Naive B cell (primary cell): ENCODE measurements around the gene MAPKAP1. TPM values are rescaled to one million over a fixed set of nuclear protein-coding genes. Genes with fewer than 3 reads are reported as not detected.
A peak's percentile ranks its signal among the peaks of the same experiment; 100 is the strongest.

ENCODE experiments used
- ATAC-seq, 2 donors: fragments of 150-1000 bp; cut with Tn5 transposase; 2 replicates each; pipeline ENCODE4 v1.10.0; 2021; ENCODE audit warnings: low read depth in 2 of 2, mild to moderate bottlenecking in 2 of 2, moderate library complexity in 2 of 2
- DNase-seq: peaks from one replicate; pipeline ENCODE4 v3.0.0; 2022
- H3K27ac Mint-ChIP-seq, 6 donors: one replicate each; pipeline ENCODE4 v1.8.0; 2020 to 2022; ENCODE audit warnings: mild to moderate bottlenecking in 6 of 6, mixed read lengths in 6 of 6, moderate library complexity in 5 of 6, inconsistent platforms in 2 of 6
- H3K27me3 Mint-ChIP-seq, 3 donors: one replicate each; pipeline ENCODE4 v1.8.0; 2021 to 2022; ENCODE audit warnings: mixed read lengths in 3 of 3, mild to moderate bottlenecking in 1 of 3
- H3K36me3 Mint-ChIP-seq, 2 donors: one replicate each; pipeline ENCODE4 v1.8.0; 2020 to 2022; ENCODE audit warnings: mixed read lengths in 2 of 2, inconsistent platforms in 1 of 2, mild to moderate bottlenecking in 1 of 2
- H3K4me1 Mint-ChIP-seq, 3 donors: one replicate each; pipeline ENCODE4 v1.8.0; 2020 to 2022; ENCODE audit warnings: mixed read lengths in 3 of 3, inconsistent platforms in 1 of 3, mild to moderate bottlenecking in 1 of 3, moderate library complexity in 1 of 3
- H3K4me3 Mint-ChIP-seq, 8 donors: one replicate each; pipeline ENCODE4 v1.8.0; 2020 to 2022; ENCODE audit warnings: mild to moderate bottlenecking in 8 of 8, mixed read lengths in 8 of 8, moderate library complexity in 8 of 8, inconsistent platforms in 2 of 8
- H3K9me3 Mint-ChIP-seq, 7 donors: one replicate each; pipeline ENCODE4 v1.8.0; 2020 to 2022; ENCODE audit warnings: mixed read lengths in 7 of 7, mild to moderate bottlenecking in 5 of 7, inconsistent platforms in 2 of 7, moderate library complexity in 1 of 7
- polyA plus RNA-seq, 6 donors: library from polyadenylated mRNA; unstranded; fragments of 300-500 nt; fragmentation: Illumina TruSeq; gene quantifications; one replicate each; pipeline ENCODE4 v1.2.3, GENCODE V29; 2021; ENCODE audit warnings: low read depth in 6 of 6

Gene MAPKAP1
- polyA plus RNA-seq, 6 donors from 2014 or later: 62.4 to 76.1 (median 67.7) TPM

DNA sequence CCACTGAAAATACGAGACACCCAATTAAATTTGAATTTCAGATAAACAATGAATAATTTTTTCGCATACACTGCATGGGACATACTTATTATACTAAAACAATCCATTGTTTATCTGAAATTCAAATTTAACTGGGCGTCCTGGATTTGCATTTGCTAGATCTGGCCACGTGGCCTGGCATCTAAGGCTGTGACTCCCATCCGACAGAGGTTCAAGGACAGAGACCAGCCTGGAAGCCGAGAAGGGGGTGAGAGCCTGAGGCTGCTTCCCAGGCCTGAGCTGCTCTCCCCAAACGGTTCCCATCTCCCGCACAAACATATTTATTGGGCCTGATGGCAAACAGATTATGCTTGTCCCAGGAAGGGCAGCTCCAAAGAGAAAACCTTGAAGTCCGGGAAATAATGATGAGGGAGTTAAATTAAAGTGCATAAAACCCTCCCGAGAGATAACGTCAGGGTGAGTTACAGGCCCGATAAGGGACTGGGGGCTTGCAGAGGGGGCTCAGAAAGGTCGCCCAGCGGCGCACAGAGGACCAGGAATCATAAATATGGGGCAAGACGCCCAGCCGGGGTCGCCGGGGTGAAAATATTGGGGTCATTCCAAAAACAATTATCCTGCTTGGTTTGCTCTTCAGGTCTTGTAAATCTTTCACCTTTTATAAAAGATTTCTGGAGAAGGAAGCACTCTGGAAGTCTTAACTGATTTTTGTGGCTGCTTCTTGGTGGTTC is 281.7 kb downstream of the MAPKAP1 start:
- H3K4me3 Mint-ChIP-seq: no peak overlapping the region
- peaks cover 0 to 13% (median 0%) of the 10 kb centered on the region in 3 donors for H3K4me1 Mint-ChIP-seq
- peaks cover 0 to 2% (median 0%) of the 10 kb centered on the region in 7 donors for H3K9me3 Mint-ChIP-seq
- no peaks in the 10 kb centered on the region for H3K36me3 Mint-ChIP-seq
- no peak for DNase-seq
- no peak for ATAC-seq
- peak overlapping the region in 1 of 6 donors; percentile 63 for H3K27ac Mint-ChIP-seq
- H3K27me3 Mint-ChIP-seq: peaks cover 0 to 6% (median 0%) of the 10 kb centered on the region in 3 donors

DNA sequence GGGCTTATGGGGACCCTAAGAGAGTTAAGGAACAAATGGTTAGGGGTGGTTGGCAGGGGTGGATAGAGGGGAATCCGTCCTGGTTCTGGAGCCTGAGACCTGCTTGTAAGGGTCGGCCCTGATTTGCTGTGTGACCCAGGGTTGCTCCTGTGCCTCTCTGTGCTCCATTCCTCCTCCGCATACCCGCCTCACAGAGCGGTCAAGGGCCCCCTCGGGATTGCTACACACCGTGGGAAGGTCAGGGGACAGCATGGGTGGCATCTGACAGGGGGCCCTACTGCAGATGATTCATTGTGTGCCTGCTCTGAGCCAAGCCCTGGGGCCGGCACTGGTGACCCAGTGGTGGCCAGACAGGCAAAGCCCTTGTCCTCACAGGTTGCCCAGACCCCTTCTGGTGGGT is 283.0 kb downstream of the MAPKAP1 start:
- H3K4me3 Mint-ChIP-seq: no peak overlapping the region
- H3K4me1 Mint-ChIP-seq: peaks cover 0 to 13% (median 0%) of the 10 kb centered on the region in 3 donors
- peaks cover 0 to 2% (median 0%) of the 10 kb centered on the region in 7 donors for H3K9me3 Mint-ChIP-seq
- H3K27me3 Mint-ChIP-seq: peaks cover 0 to 6% (median 0%) of the 10 kb centered on the region in 3 donors
- ATAC-seq (no peak), DNase-seq (no peak)
- no peak overlapping the region for H3K27ac Mint-ChIP-seq
- H3K36me3 Mint-ChIP-seq: no peaks in the 10 kb centered on the region

DNA sequence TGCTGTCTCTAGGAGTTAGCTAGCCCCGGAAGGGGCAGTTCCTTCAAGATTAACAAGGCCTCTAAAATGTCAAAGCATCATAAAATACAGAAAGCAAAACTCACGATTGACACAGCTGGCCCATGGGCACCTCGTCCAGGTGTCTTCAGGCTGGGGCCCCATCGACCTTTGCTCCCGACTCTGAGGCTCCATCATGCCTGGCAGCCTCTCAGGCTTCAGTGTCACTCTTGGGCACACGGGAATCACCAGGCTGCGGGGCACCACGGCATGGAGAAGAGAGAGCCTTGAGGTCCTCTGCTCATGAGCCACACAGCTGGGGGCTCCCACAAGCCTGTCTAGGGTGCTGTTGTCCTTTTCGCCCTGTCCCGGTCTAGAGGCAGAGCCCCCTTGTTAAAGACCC is 284.2 kb downstream of the MAPKAP1 start:
- peaks cover 0 to 2% (median 0%) of the 10 kb centered on the region in 7 donors for H3K9me3 Mint-ChIP-seq
- H3K27ac Mint-ChIP-seq: peak overlapping the region in 1 of 6 donors; percentile 1
- H3K27me3 Mint-ChIP-seq: peaks cover 0 to 6% (median 0%) of the 10 kb centered on the region in 3 donors
- no peaks in the 10 kb centered on the region for H3K36me3 Mint-ChIP-seq
- peaks cover 0 to 7% (median 0%) of the 10 kb centered on the region in 3 donors for H3K4me1 Mint-ChIP-seq
- no peak overlapping the region for H3K4me3 Mint-ChIP-seq
- ATAC-seq: no peak
- DNase-seq: no peak

DNA sequence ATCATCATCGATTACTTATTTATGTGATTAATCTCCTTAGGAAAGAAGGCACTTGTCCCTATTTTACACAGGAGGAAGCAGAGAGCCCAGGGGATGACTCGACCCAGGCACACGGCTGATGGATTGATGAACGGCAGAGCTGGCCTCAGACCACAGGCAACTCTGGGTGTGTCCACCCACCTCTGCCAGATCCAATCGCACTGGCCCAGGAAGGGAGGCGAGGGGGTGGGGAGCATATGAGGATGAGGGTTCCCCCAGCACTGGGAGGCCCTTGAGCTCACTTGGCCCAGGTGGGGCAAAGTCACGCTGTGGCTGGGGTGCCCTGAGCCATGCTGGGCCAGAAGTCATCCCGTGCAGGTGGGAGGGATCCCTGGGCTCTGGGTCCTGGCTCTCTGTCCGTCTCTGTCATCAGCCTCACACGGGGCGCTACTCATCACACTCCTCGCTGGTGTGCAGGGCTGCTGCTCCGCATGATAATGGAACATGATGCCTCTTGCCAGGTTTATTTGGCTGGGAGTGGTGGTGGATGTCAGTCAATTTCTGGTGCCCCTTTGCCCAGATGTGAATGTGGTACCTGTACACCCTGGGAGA is 285.3 kb downstream of the MAPKAP1 start:
- Mint-ChIP-seq H3K4me1 (no peaks in the 10 kb centered on the region), H3K27ac (no peak overlapping the region), H3K36me3 (no peaks in the 10 kb centered on the region), H3K27me3 (peaks cover 0 to 6% (median 0%) of the 10 kb centered on the region in 3 donors), H3K4me3 (no peak overlapping the region), H3K9me3 (peaks cover 0 to 2% (median 0%) of the 10 kb centered on the region in 7 donors)
- DNase-seq: no peak
- ATAC-seq: no peak

DNA sequence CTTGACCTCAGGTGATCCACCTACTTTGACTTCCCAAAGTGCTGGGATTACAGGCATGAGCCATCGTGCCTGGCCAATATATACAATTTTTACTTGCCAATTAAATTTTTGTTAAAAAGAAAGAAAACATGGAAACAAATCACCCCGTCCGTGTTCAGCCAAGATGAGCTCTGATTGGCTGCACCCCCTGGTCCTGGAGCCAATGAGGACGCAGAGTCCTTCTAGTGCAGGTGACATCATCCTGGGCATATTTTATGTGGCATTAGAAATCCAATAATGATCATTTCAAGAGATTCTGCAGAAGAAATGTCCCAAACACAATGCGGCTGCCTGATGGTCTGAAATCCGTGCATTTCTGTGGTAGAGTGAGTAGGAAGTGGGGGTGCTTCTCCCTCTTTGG is 285.8 kb downstream of the MAPKAP1 start:
- DNase-seq (no peak), ATAC-seq (no peak)
- H3K9me3 Mint-ChIP-seq: peaks cover 0 to 2% (median 0%) of the 10 kb centered on the region in 7 donors
- H3K27ac Mint-ChIP-seq: peak overlapping the region in 2 of 6 donors; percentile 5 to 16
- no peak overlapping the region for H3K4me3 Mint-ChIP-seq
- H3K36me3 Mint-ChIP-seq: no peaks in the 10 kb centered on the region
- peaks cover 0 to 6% (median 0%) of the 10 kb centered on the region in 3 donors for H3K27me3 Mint-ChIP-seq
- no peaks in the 10 kb centered on the region for H3K4me1 Mint-ChIP-seq

DNA sequence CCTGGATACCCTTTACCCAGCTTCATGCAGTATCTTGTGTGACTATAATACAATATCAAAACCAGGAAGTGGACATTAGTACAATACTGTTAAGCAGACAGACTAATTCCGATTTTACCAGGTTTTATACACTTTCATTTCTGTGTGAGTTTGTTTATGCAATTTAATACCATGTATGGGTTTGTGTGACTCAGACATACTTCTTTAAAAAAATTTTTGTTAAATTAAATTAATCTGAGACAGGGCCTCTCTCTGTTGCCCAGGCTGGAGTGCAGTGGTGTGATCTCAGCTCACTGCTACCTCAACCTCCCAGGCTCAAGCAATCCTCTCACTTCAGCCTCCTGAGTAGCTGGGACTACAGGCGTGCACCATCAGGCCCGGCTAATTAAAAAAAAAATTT is 288.6 kb downstream of the MAPKAP1 start:
- no peak overlapping the region for H3K27ac Mint-ChIP-seq
- no peaks in the 10 kb centered on the region for H3K4me1 Mint-ChIP-seq
- H3K9me3 Mint-ChIP-seq: peaks cover 0 to 2% (median 0%) of the 10 kb centered on the region in 7 donors
- H3K36me3 Mint-ChIP-seq: no peaks in the 10 kb centered on the region
- H3K27me3 Mint-ChIP-seq: peaks cover 0 to 6% (median 0%) of the 10 kb centered on the region in 3 donors
- H3K4me3 Mint-ChIP-seq: no peak overlapping the region
- ATAC-seq: no peak
- DNase-seq: no peak

DNA sequence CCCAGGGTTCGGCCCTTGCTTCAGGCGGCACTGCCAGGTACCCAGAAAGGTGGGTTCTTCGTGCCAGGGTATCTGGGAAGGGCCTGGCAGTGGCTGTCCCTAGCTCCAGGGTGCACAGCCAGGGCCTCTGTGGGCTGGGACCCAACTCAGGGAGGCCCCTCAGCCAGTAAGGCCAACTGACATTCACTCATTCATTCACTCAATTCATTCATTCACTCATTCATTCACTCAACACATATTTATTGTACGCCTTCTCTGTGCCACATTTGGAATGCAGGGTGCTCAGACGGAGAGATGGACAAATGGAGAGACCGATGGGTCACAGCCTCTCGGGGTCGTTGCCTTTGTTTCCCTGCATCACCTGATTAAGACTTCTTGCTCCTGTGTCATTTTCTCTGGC is 290.5 kb downstream of the MAPKAP1 start:
- DNase-seq (no peak), ATAC-seq (no peak)
- no peaks in the 10 kb centered on the region for H3K36me3 Mint-ChIP-seq
- no peaks in the 10 kb centered on the region for H3K4me1 Mint-ChIP-seq
- H3K27me3 Mint-ChIP-seq: no peaks in the 10 kb centered on the region
- H3K9me3 Mint-ChIP-seq: peaks cover 0 to 2% (median 0%) of the 10 kb centered on the region in 7 donors
- peak overlapping the region in 1 of 8 donors; percentile 22 for H3K4me3 Mint-ChIP-seq
- no peak overlapping the region for H3K27ac Mint-ChIP-seq

DNA sequence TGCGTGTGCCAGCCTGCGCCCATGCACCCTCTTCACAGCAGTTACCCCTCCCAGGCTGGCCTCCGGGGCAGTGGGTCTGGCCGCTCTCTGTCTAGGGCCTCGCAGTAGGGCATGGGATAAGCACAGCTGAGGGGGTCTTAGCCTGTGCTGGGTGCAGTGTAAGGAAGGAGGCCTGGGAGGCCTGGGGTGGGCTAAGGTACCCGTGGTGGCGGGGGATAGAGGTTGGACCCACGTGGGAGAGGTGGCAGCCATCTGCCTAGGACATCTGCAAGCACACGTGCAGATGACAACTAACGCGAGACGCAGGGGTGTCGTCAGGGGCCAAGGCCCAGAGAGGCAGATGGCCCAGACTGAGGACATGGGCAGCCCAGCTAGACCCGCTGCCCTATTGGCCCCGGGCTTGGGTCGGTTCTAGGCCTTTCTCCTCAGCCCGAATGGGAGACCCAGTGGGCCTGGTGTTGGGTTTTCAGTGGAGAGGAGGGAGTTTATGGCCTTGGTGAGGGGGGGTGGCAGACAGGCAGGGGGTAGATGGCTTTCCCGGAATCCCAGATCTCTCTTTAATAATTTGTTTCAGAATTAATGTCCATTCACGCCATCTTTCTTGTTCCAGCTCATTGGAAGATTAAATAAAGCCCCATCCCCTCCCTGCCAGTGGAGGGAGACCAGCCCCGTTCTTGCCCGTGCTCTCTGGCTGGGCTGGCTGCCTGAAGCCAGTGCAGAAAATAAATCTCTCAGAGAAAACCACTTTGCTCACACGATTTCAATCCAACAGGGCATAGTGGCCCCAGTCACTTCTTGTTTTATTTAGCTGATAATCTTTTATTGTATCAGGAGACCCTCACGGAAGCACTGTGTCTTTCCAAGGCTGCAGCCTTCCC is 291.2 kb downstream of the MAPKAP1 start:
- no peaks in the 10 kb centered on the region for H3K36me3 Mint-ChIP-seq
- no peaks in the 10 kb centered on the region for H3K9me3 Mint-ChIP-seq
- H3K27me3 Mint-ChIP-seq: no peaks in the 10 kb centered on the region
- H3K4me1 Mint-ChIP-seq: no peaks in the 10 kb centered on the region
- ATAC-seq (no peak), DNase-seq (no peak)
- H3K4me3 Mint-ChIP-seq: no peak overlapping the region
- H3K27ac Mint-ChIP-seq: peak overlapping the region in 1 of 6 donors; percentile 22

DNA sequence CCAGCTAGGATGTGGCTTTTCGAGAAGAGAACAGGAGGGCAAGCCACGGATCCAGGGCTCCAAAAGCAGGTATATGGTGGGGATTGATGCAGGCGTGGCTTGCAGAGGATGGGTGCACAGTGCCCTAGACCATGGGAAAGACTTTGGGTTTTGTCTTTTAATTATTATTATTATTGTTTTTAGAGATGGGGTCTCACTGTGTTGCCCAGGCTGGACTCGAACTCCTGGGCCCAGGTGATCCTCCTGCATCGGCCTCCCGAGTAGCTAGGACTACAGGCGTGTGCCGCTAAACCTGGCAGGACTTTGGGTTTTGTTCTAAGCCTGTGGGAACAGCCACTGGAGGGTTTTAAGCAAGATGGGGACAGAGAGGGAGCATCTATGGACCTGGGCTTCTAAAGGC is 293.4 kb downstream of the MAPKAP1 start:
- Mint-ChIP-seq H3K27me3 (peaks cover 10 to 18% (median 18%) of the 10 kb centered on the region in 3 donors), H3K4me3 (peak overlapping the region in 1 of 8 donors; percentile 12), H3K9me3 (no peaks in the 10 kb centered on the region), H3K36me3 (no peaks in the 10 kb centered on the region), H3K4me1 (peaks cover 10 to 14% (median 12%) of the 10 kb centered on the region in 3 donors), H3K27ac (peak overlapping the region in 1 of 6 donors; percentile 47)
- no peak for DNase-seq
- ATAC-seq: no peak

DNA sequence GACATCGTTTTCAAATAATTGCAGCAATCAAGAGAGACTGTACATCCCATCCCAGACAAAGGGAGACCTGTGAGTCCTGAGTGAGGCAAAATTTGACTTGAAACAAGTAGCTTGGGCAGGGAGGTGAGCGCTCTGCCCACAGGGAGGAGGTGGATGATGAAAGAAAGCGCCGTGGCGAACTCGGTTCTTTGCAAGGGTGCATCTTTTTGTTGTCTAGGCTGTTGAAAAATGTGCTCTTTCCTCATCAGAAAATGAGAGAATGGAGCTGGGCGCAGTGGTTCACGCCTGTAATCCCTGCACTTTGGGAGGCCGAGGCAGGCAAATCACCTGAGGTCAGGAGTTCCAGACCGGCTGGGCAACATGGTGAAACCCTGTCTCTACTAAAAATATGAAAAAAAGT is 294.8 kb downstream of the MAPKAP1 start:
- Mint-ChIP-seq H3K27ac (peak overlapping the region in 1 of 6 donors; percentile 27), H3K36me3 (no peaks in the 10 kb centered on the region), H3K27me3 (peaks cover 10 to 25% (median 24%) of the 10 kb centered on the region in 3 donors), H3K4me3 (no peak overlapping the region), H3K9me3 (no peaks in the 10 kb centered on the region), H3K4me1 (peaks cover 16 to 23% (median 19%) of the 10 kb centered on the region in 3 donors)
- DNase-seq (no peak), ATAC-seq (no peak)

DNA sequence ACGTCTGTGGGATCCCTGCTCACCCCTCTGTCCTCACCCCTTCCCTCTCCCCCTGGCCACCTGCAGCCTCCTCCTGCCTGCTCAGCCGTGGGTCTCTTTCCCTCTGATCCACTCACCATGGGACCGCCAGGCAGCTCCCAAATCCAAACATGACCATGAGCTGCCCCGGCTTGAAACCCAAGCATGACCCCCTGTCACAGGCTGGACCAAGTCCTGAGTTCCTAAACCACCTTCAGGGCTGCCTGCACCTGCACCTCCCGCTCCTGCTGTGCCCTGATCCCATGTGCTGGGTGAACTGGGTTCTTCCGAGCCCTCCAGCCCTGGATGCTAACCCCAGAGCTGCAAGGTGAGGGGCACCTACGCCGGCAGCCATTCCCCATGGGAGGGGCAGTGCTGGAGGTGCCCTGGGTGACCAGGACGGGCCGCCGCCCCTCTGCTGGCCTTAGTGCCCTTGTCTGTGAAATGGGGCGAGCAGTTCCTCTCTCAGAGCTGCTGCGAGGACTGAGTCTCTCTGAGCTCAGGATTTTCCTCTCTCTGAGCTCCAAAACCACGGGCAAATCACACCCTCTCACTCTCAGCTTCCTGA is 295.7 kb downstream of the MAPKAP1 start:
- Mint-ChIP-seq H3K9me3 (no peaks in the 10 kb centered on the region), H3K27me3 (peaks cover 12 to 32% (median 28%) of the 10 kb centered on the region in 3 donors), H3K4me3 (peak overlapping the region in 6 of 8 donors; percentile 17 to 66 (median 39)), H3K36me3 (no peaks in the 10 kb centered on the region), H3K4me1 (peaks cover 16 to 24% (median 19%) of the 10 kb centered on the region in 3 donors), H3K27ac (peak overlapping the region in 1 of 6 donors; percentile 34)
- DNase-seq (no peak), ATAC-seq (no peak)

DNA sequence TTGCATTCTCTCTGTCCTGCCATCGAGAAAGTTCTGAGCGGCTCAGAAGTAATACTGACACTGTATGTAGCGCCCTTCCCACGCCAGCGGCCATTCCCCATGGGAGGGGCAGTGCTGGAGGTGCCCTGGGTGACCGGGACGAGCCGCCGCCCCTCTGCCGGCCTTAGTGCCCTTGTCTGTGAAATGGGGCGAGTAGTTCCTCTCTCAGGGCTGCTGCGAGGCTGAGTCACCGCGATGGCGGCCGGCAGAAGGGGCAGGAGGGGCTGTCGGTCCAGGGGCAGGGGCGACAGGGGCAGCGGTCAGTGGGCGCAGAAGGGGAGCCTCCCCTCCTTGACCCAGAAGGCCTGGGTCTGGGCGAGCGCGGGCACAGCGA is 296.5 kb downstream of the MAPKAP1 start:
- peaks cover 16 to 24% (median 19%) of the 10 kb centered on the region in 3 donors for H3K4me1 Mint-ChIP-seq
- peak overlapping the region in 1 of 6 donors; percentile 95 for H3K27ac Mint-ChIP-seq
- H3K36me3 Mint-ChIP-seq: no peaks in the 10 kb centered on the region
- DNase-seq: no peak
- no peak for ATAC-seq
- no peaks in the 10 kb centered on the region for H3K9me3 Mint-ChIP-seq
- H3K27me3 Mint-ChIP-seq: peaks cover 15 to 37% (median 28%) of the 10 kb centered on the region in 3 donors
- H3K4me3 Mint-ChIP-seq: peak overlapping the region in 3 of 8 donors; percentile 80 to 92 (median 81)
